ENCODE measurements around the gene ENDOU. TPM values are rescaled to one million over a fixed set of nuclear protein-coding genes. Genes with fewer than 3 reads are reported as not detected.

Gene ENDOU
- polyA plus RNA-seq, 2 of the 4 experiments (the other 2 are of a cell fraction), result not detected

DNA sequence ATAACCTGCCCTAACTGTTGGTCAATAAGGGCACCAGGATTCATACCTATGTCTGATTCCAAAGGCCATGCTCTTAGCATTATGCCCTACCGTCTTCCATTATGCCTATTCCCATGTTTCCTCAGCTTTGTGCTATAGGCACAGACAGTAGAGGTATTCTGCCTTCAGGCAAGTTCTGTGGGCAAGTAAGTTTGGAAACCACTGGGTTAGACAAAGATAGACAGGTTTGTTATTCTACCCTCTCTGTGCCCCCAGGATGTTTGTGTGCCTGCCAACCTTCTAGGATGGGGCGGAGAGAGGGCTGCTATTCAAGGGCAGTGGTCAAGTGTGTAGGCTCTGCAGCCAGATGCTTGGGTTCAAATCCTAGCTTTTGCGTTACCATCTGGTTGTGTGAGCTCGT is 28.8 kb upstream of the ENDOU start:
- TF ChIP-seq, protein P1, sequence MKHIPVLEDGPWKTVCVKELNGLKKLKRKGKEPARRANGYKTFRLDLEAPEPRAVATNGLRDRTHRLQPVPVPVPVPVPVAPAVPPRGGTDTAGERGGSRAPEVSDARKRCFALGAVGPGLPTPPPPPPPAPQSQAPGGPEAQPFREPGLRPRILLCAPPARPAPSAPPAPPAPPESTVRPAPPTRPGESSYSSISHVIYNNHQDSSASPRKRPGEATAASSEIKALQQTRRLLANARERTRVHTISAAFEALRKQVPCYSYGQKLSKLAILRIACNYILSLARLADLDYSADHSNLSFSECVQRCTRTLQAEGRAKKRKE (CRISPR knock-in tag; IDR thresholded peaks at IDR 0.05; ENCODE audit: low read depth), result no peak
- no peak overlapping the region; a peak in 1 of 6 replicates for H3K27ac ChIP-seq
- ChIA-PET POLR2A (no interaction called here), CTCF (interaction anchor here (0.8 to 43.9 kb wide), 6 partner anchors 9 to 84 kb away, joined by 4 to 1399 read pairs (median 48); partner anchors contain the start of gene SLC48A1)
- no peaks in the 10 kb centered on the region for H3K9me3 ChIP-seq
- 89% methylated on average over 4 of the region's 4 CpGs for WGBS (ENCODE audit: missing lambda C conversion rate)
- FAIRE-seq (no peak), ATAC-seq (no peak), DNase-seq (ENCODE audit: low read depth in 1 of 2, low spot score in 1 of 2) (no peak)
- H3K4me3 ChIP-seq, result no peak overlapping the region
- peaks cover 32% of the 10 kb centered on the region for H3K4me1 ChIP-seq
- peak overlapping the region; percentile 23; the same call in 2 of the 3 replicates for H3K4me2 ChIP-seq

DNA sequence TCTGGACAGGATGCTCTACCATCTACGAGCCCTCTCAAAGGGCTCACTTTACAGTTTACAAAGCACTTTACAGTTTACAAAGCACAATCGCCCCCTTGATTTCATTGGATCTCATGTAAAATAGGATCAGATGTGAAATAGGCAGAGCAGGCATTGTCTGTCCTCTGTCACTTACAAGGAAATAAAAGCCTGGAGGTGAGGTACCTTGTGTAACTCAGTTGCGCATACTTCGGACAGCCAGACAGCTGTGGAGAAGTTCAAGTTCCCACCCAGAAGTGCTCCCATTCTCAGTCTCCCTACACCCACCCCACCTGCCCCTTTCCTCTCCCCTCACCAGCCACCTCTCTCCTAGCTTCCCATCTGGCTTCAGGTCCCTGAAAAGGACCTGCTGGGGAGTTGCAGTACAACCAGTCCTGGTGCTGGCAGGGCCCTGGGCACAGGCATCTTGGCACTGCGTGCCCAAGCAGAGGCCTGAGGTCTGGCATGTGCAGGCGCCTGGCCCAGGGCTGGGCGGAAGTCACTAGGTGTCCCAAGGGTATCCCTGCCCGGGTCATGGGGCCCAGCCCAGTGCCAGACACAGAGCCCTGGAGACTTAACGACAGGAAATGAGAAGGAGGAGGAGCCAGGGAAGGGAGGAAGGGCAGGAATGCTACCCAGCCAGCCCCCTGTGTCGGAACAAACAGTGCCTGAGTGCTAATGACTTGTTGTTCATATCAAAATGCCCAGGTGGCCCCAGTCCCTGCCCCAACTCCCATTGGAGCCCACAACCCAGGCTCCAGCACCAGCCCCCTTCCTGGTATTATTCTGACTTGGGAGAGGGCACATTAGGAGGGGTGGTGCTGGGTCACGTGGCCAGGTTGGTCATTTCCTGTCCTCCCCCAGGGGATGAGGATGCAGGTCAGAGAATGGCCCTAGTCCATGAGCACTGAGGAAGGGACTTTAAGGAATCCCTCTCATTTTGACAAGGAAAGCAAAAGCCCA is 28.0 kb upstream of the ENDOU start:
- ChIA-PET CTCF (interaction anchor here (0.8 to 43.9 kb wide), 6 partner anchors 9 to 85 kb away, joined by 4 to 1399 read pairs (median 48); partner anchors contain the start of gene SLC48A1), POLR2A (no interaction called here)
- Histone ChIP-seq H3K4me2 (peak overlapping the region; percentile 23; the same call in 2 of the 3 replicates), H3K4me1 (peaks cover 28% of the 10 kb centered on the region), H3K4me3 (no peak overlapping the region), H3K27ac (peak overlapping the region in 1 of 2 experiments; percentile 51; a peak in 3 of 6 replicates), H3K9me3 (no peaks in the 10 kb centered on the region)
- TF ChIP-seq BHLHE40 (IDR thresholded peaks at IDR 0.05; ENCODE audit: low read depth, low read length) (no peak), CEBPB (IDR thresholded peaks at IDR 0.05) (no peak), CBX2 (IDR thresholded peaks at IDR 0.05; ENCODE audit: borderline replicate concordance, low read depth) (no peak), GATA3 (IDR thresholded peaks at IDR 0.05; ENCODE audit: borderline replicate concordance) (no peak), PHF8 (IDR thresholded peaks at IDR 0.05; ENCODE audit: borderline replicate concordance, low read depth) (no peak), TP53 (CRISPR knock-in tag; IDR thresholded peaks at IDR 0.05) (no peak), JUN (IDR thresholded peaks at IDR 0.05) (no peak), RCOR1 (IDR thresholded peaks at IDR 0.05; ENCODE audit: low read depth, low read length) (no peak), ZNF302 (CRISPR knock-in tag; IDR thresholded peaks at IDR 0.05) (no peak), USF2 (IDR thresholded peaks at IDR 0.05) (no peak; the same call in 1 of the 2 replicates), HDAC2 (IDR thresholded peaks at IDR 0.05) (no peak), EHMT2 (IDR thresholded peaks at IDR 0.05; ENCODE audit: low read depth) (no peak), CTCF (IDR thresholded peaks at IDR 0.05) (no peak), MAX (IDR thresholded peaks at IDR 0.05) (no peak)
- TF ChIP-seq, protein P2, sequence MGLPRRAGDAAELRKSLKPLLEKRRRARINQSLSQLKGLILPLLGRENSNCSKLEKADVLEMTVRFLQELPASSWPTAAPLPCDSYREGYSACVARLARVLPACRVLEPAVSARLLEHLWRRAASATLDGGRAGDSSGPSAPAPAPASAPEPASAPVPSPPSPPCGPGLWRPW (IDR thresholded peaks at IDR 0.05), result no peak
- TF ChIP-seq, protein P3, sequence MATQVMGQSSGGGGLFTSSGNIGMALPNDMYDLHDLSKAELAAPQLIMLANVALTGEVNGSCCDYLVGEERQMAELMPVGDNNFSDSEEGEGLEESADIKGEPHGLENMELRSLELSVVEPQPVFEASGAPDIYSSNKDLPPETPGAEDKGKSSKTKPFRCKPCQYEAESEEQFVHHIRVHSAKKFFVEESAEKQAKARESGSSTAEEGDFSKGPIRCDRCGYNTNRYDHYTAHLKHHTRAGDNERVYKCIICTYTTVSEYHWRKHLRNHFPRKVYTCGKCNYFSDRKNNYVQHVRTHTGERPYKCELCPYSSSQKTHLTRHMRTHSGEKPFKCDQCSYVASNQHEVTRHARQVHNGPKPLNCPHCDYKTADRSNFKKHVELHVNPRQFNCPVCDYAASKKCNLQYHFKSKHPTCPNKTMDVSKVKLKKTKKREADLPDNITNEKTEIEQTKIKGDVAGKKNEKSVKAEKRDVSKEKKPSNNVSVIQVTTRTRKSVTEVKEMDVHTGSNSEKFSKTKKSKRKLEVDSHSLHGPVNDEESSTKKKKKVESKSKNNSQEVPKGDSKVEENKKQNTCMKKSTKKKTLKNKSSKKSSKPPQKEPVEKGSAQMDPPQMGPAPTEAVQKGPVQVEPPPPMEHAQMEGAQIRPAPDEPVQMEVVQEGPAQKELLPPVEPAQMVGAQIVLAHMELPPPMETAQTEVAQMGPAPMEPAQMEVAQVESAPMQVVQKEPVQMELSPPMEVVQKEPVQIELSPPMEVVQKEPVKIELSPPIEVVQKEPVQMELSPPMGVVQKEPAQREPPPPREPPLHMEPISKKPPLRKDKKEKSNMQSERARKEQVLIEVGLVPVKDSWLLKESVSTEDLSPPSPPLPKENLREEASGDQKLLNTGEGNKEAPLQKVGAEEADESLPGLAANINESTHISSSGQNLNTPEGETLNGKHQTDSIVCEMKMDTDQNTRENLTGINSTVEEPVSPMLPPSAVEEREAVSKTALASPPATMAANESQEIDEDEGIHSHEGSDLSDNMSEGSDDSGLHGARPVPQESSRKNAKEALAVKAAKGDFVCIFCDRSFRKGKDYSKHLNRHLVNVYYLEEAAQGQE (IDR thresholded peaks at IDR 0.05), result no peak
- 74% methylated on average over 11 of the region's 11 CpGs for WGBS (ENCODE audit: missing lambda C conversion rate)
- DNase-seq (ENCODE audit: low read depth in 1 of 2, low spot score in 1 of 2) (no peak), FAIRE-seq (no peak), ATAC-seq (peak in 1 of 2 experiments; percentile 2; a peak in 2 of 6 replicates)

Measured in A549 (cell line).